Stimulated activated CD8-positive, alpha-beta memory T cell treated with anti-CD3 and anti-CD28 coated beads, Interleukin-4, amount 100 ng/mL, for 1 hour (primary cell): ENCODE measurements around the gene OCSTAMP.
A peak's percentile ranks its signal among the peaks of the same experiment; 100 is the strongest.

Experiments
- DNase-seq, 2 donors: peaks; one replicate each; pipeline ENCODE4 v3.0.0-alpha.2; 2020; ENCODE audit warnings: low read depth in 2 of 2, low spot score in 1 of 2

The OCSTAMP gene

GRCh38 chr20:46573788-46574584 lies 23.5 kb upstream of the OCSTAMP start:
- DNase-seq = no peak

GRCh38 chr20:46573234-46573633 lies 22.8 kb upstream of the OCSTAMP start:
- no peak for DNase-seq

GRCh38 chr20:46572790-46573189 lies 22.3 kb upstream of the OCSTAMP start:
- DNase-seq = no peak

- no peak for DNase-seq
These were observed 21.7 kb upstream of the OCSTAMP start for GRCh38 chr20:46572153-46572552.

- no peak for DNase-seq
These were observed 21.0 kb upstream of the OCSTAMP start for GRCh38 chr20:46571418-46571817.

- DNase-seq = no peak
These were observed 20.5 kb upstream of the OCSTAMP start for GRCh38 chr20:46570956-46571355.

- DNase-seq = no peak
These were observed 19.5 kb upstream of the OCSTAMP start for GRCh38 chr20:46569961-46570360.

GRCh38 chr20:46568570-46569129 lies 18.2 kb upstream of the OCSTAMP start:
- DNase-seq = no peak

GRCh38 chr20:46566125-46566524 lies 15.7 kb upstream of the OCSTAMP start:
- DNase-seq = no peak

- DNase-seq = no peak
These were observed 13.9 kb upstream of the OCSTAMP start for GRCh38 chr20:46564241-46564957.

GRCh38 chr20:46563860-46564221 lies 13.4 kb upstream of the OCSTAMP start:
- no peak for DNase-seq

GRCh38 chr20:46563170-46563859 lies 12.9 kb upstream of the OCSTAMP start:
- no peak for DNase-seq

GRCh38 chr20:46562373-46563169 lies 12.1 kb upstream of the OCSTAMP start:
- DNase-seq = peak; percentile 19 to 27

- DNase-seq = no peak
These were observed 11.5 kb upstream of the OCSTAMP start for GRCh38 chr20:46562009-46562372.

GRCh38 chr20:46559685-46560440 lies 9.4 kb upstream of the OCSTAMP start:
- no peak for DNase-seq

- no peak for DNase-seq
These were observed 8.5 kb upstream of the OCSTAMP start for GRCh38 chr20:46559001-46559400.

- DNase-seq = no peak
These were observed 8.1 kb upstream of the OCSTAMP start for GRCh38 chr20:46558511-46558959.

GRCh38 chr20:46557231-46557956 lies 6.9 kb upstream of the OCSTAMP start:
- DNase-seq = no peak

- no peak for DNase-seq
These were observed 5.0 kb upstream of the OCSTAMP start for GRCh38 chr20:46555370-46555956.
